RWPE2 (cell line): Measurements from ENCODE around the gene ITLN2.

Experiments used
- ATAC-seq: fragments of 200-7000 bp; cut with Tn5 transposase; 3 replicates; pipeline ENCODE4 v1.9.1; 2021; ENCODE audit warnings: low read depth
- DNase-seq: peaks from one replicate; pipeline ENCODE4 v3.0.0-alpha.2; 2020; ENCODE audit warnings: low spot score
- H3K27ac ChIP-seq: fragments of 450-650 bp; 2 replicates; pipeline ENCODE4 v1.5.1; 2017; ENCODE audit warnings: mild to moderate bottlenecking; ENCODE audit not compliant: poor library complexity, severe bottlenecking
- H3K27me3 ChIP-seq: fragments of 250-450 bp; sonication (Bioruptor Pico); 2 replicates; pipeline ENCODE4 v1.5.1; 2021; ENCODE audit warnings: mild to moderate bottlenecking, moderate library complexity; ENCODE audit not compliant: insufficient read depth, poor library complexity, severe bottlenecking
- H3K36me3 ChIP-seq: fragments of 250-450 bp; sonication (Bioruptor Pico); 2 replicates; pipeline ENCODE4 v1.5.1; 2020; ENCODE audit warnings: low read depth, mild to moderate bottlenecking, moderate library complexity
- H3K4me1 ChIP-seq: fragments of 250-450 bp; sonication (Bioruptor Pico); 2 replicates; pipeline ENCODE4 v1.5.1; 2021; ENCODE audit warnings: mild to moderate bottlenecking, moderate library complexity; ENCODE audit not compliant: insufficient read depth, poor library complexity, severe bottlenecking
- H3K4me3 ChIP-seq: fragments of 250-450 bp; sonication (Bioruptor Pico); 2 replicates; pipeline ENCODE4 v1.5.1; 2021; ENCODE audit warnings: mild to moderate bottlenecking, moderate library complexity; ENCODE audit not compliant: severe bottlenecking
- H3K9me3 ChIP-seq: fragments of 250-450 bp; sonication (Bioruptor Pico); 2 replicates; pipeline ENCODE4 v1.5.1; 2021; ENCODE audit warnings: mild to moderate bottlenecking, moderate library complexity; ENCODE audit not compliant: severe bottlenecking
- CTCF ChIP-seq: fragments of 450-650 bp; IDR thresholded peaks from one replicate; pipeline ENCODE4 v1.5.1; 2017; ENCODE audit warnings: mild to moderate bottlenecking, moderate library complexity; ENCODE audit not compliant: poor library complexity, severe bottlenecking

Gene ITLN2

GRCh38 chr1:160985723-160986122 lies 31.1 kb upstream of the ITLN2 start:
- H3K4me1 ChIP-seq: no peaks in the 10 kb centered on the region

GRCh38 chr1:160981584-160982411 lies 27.2 kb upstream of the ITLN2 start:
- Histone ChIP-seq H3K27me3 (peaks cover 15% of the 10 kb centered on the region), H3K27ac (no peak overlapping the region), H3K4me3 (no peak overlapping the region), H3K36me3 (no peaks in the 10 kb centered on the region; the same call in 1 of the 2 replicates), H3K9me3 (no peaks in the 10 kb centered on the region), H3K4me1 (no peaks in the 10 kb centered on the region)
- TF ChIP-seq CTCF: no peak
- DNase-seq (no peak), ATAC-seq (peak; percentile 41; the same call in 2 of the 3 replicates)

More at GRCh38 chr1:160985723-160986122, 31.1 kb upstream of the ITLN2 start:
- no peak overlapping the region for H3K27ac ChIP-seq
- H3K9me3 ChIP-seq: no peaks in the 10 kb centered on the region
- no peak for TF ChIP-seq CTCF
- DNase-seq: no peak
- peaks cover 13% of the 10 kb centered on the region for H3K27me3 ChIP-seq
- no peak for ATAC-seq
- H3K4me3 ChIP-seq: no peak overlapping the region
- no peaks in the 10 kb centered on the region; the same call in 1 of the 2 replicates for H3K36me3 ChIP-seq

GRCh38 chr1:160979286-160979685 lies 24.7 kb upstream of the ITLN2 start:
- Histone ChIP-seq H3K4me3 (no peak overlapping the region), H3K36me3 (no peaks in the 10 kb centered on the region), H3K9me3 (no peaks in the 10 kb centered on the region), H3K4me1 (no peaks in the 10 kb centered on the region), H3K27ac (no peak overlapping the region), H3K27me3 (peaks cover 15% of the 10 kb centered on the region)
- DNase-seq: no peak
- no peak for TF ChIP-seq CTCF
- no peak for ATAC-seq

- no peak for DNase-seq
- H3K36me3 ChIP-seq: no peaks in the 10 kb centered on the region
These were observed 23.9 kb upstream of the ITLN2 start for GRCh38 chr1:160978510-160978927.

More at GRCh38 chr1:160978510-160978927, 23.9 kb upstream of the ITLN2 start:
- H3K9me3 ChIP-seq: no peaks in the 10 kb centered on the region
- ATAC-seq: no peak
- TF ChIP-seq CTCF: no peak
- no peak overlapping the region for H3K27ac ChIP-seq
- H3K27me3 ChIP-seq: peaks cover 15% of the 10 kb centered on the region
- no peak overlapping the region for H3K4me3 ChIP-seq
- H3K4me1 ChIP-seq: no peaks in the 10 kb centered on the region
